Activated CD4-positive, alpha-beta memory T cell treated with anti-CD3 and anti-CD28 coated beads for 36 hours (primary cell): Measurements from ENCODE around the gene PNMA1. TPM values are rescaled to one million over a fixed set of nuclear protein-coding genes. Genes with fewer than 3 reads are reported as not detected.

Source experiments
- CTCF ChIA-PET: fragments of 350-600 bp; sonication (Branson Sonifier 250); formaldehyde crosslinking; loops from one replicate; lab custom pipeline; 2021; ENCODE audit warnings: antibody characterized with exemption, inconsistent platforms; lab: Charles Lee
- POLR2A ChIA-PET: fragments of 350-600 bp; sonication (Branson Sonifier 250); formaldehyde crosslinking; loops from one replicate; lab custom pipeline; 2021; ENCODE audit warnings: antibody characterized with exemption; lab: Charles Lee
- DNase-seq: peaks from one replicate; pipeline ENCODE4 v3.0.0-alpha.2; 2020
- H3K27ac Mint-ChIP-seq: one replicate; pipeline ENCODE4 v1.8.0; 2021; ENCODE audit warnings: mixed read lengths
- H3K27me3 Mint-ChIP-seq: one replicate; pipeline ENCODE4 v1.8.0; 2021; ENCODE audit warnings: mixed read lengths
- H3K36me3 Mint-ChIP-seq: one replicate; pipeline ENCODE4 v1.8.0; 2021; ENCODE audit warnings: mixed read lengths
- H3K4me1 Mint-ChIP-seq: one replicate; pipeline ENCODE4 v1.8.0; 2021; ENCODE audit warnings: low read depth, mixed read lengths
- H3K4me3 Mint-ChIP-seq: one replicate; pipeline ENCODE4 v1.8.0; 2021; ENCODE audit warnings: mild to moderate bottlenecking, mixed read lengths
- H3K9me3 Mint-ChIP-seq: one replicate; pipeline ENCODE4 v1.8.0; 2021; ENCODE audit warnings: mixed read lengths
- intact Hi-C: fragments of 100-400 bp; cut with micrococcal nuclease; formaldehyde crosslinking; loops from one replicate; pipeline ENCODE4 v1.15.1; 2023
- total RNA-seq, 2 experiments: library from RNA; stranded (reverse); gene quantifications; one replicate each; pipeline ENCODE4 v1.2.3, GENCODE V29; 2021

PNMA1 gene
- total RNA-seq, 2 experiments from 2014 or later, result 28.2 to 28.3 TPM

DNA sequence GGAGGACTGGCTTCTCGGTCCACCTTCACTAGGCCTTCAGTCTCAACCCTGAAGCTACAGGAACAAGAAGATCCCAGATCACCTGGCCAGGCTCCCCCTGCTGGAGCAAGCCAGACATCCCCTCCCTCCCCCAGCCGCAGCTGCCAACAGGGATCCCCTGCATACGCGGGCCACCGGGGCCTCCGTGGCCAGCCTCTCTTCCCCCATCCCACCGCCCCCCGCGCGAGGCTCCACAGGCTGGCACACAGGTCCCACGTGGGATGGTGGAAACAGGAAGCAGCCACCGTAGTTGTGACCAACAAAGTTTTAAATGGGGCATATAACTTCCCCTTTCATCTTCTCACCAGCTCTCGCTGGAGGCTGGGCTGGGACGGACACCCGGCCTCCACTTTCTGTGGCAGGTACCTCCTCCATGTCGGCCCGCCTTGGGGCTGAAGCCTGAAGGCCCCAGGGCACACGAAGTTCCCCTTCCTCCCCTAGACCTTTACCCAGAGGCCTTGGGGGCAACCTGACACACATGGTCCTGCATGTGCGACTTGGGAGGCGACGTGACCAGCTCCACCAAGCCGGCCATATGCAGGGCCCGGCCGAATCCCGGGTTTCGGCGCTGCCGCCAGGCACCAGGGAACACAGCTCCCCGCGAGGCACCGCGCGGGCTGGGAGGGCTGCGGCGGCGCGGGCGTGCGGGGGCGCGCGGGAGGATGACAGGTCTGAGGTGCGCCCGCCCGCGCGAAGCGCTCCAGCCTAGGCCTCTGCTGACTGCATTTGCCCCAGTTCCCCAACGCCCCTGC is 44.4 kb upstream of the PNMA1 start:
- no peaks in the 10 kb centered on the region for H3K9me3 Mint-ChIP-seq
- peak; percentile 87 for DNase-seq
- peaks cover 22% of the 10 kb centered on the region for H3K36me3 Mint-ChIP-seq
- H3K27me3 Mint-ChIP-seq, result no peaks in the 10 kb centered on the region
- peaks cover 77% of the 10 kb centered on the region for H3K4me1 Mint-ChIP-seq
- intact Hi-C loops, result loop anchor here (1.0 to 10.0 kb wide), 2 partner anchors 30 to 326 kb away; partner anchors contain the start of genes ALDH6A1 and LIN52
- peak overlapping the region; percentile 95 for H3K27ac Mint-ChIP-seq
- ChIA-PET POLR2A (interaction anchor here (0.7 to 11.0 kb wide), 15 partner anchors 9 to 191 kb away, joined by 3 to 211 read pairs (median 7); partner anchors contain the start of genes COQ6, FAM161B, PNMA1 and PTGR2), CTCF (interaction anchor here (0.8 to 4.1 kb wide), 27 partner anchors 9 to 128 kb away, joined by 3 to 56 read pairs (median 5); partner anchors contain the start of genes PTGR2 and ZNF410)
- H3K4me3 Mint-ChIP-seq, result peak overlapping the region; percentile 87

DNA sequence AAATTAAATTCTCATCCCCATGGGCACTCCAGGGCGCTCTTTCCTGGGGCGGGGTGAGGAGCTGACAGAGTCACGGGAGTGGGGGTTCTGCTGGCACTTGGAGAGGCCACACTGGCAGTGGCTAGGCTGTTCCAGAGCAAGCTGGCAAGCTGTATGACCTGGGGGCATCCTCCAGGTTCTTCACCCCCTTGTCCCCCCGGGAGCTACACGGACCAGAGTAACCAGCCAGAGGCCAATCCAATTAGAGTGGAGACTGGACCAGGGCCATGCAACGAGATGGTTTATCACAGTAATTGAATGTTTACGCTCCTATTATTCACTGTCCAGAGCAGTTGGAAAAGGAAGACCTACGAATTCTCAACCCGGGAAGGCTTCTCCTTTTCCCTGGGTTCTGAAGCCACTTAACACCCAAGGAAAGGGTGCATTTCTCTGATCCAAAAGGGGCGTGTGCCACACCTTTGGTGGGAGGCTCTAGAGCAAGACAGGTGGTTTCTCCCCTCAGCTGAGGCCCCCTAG is 43.8 kb upstream of the PNMA1 start:
- Mint-ChIP-seq H3K27ac (peak overlapping the region; percentile 95), H3K9me3 (no peaks in the 10 kb centered on the region), H3K4me1 (peaks cover 77% of the 10 kb centered on the region), H3K27me3 (no peaks in the 10 kb centered on the region), H3K4me3 (peak overlapping the region; percentile 87), H3K36me3 (peaks cover 22% of the 10 kb centered on the region)
- intact Hi-C loops, result loop anchor here (1.0 to 10.0 kb wide), 2 partner anchors 30 to 327 kb away; partner anchors contain the start of genes ALDH6A1 and LIN52
- DNase-seq, result no peak
- ChIA-PET CTCF (interaction anchor here (0.8 to 4.1 kb wide), 24 partner anchors 9 to 129 kb away, joined by 3 to 56 read pairs (median 5); partner anchors contain the start of genes PTGR2 and ZNF410), POLR2A (interaction anchor here (0.7 to 11.0 kb wide), 12 partner anchors 8 to 192 kb away, joined by 3 to 211 read pairs (median 12); partner anchors contain the start of genes COQ6, FAM161B, PTGR2 and ZNF410)

DNA sequence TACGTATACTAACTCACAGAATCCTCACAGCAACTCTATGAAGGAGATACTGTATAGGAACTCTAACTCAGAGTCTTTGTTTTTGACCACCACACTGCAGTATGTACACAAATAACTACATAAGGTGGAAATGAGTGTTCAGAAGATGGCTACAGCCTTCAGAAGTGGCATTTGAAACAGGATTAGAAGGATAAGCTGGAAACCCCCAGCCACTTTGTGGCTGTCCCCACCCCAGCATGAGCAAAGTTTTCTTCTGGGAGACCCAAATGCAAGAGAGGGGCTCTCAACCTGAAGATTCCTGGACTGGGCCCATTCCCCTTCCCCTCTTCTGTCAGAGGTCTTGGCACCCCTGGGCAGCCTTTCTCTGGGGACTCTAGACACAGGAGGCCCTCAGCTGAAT is 43.2 kb upstream of the PNMA1 start:
- Mint-ChIP-seq H3K4me1 (peaks cover 77% of the 10 kb centered on the region), H3K4me3 (peak overlapping the region; percentile 87), H3K27ac (peak overlapping the region; percentile 95), H3K27me3 (no peaks in the 10 kb centered on the region), H3K36me3 (peaks cover 25% of the 10 kb centered on the region), H3K9me3 (no peaks in the 10 kb centered on the region)
- intact Hi-C loops, result loop anchor here (10.0 kb wide), 1 partner anchor 327 kb away; the partner anchor contains the start of genes ALDH6A1 and LIN52
- ChIA-PET POLR2A (interaction anchor here (0.7 to 11.0 kb wide), 8 partner anchors 14 to 129 kb away, joined by 3 to 211 read pairs (median 15); partner anchors contain the start of genes PTGR2 and ZNF410), CTCF (interaction anchor here (1.3 to 4.1 kb wide), 12 partner anchors 8 to 129 kb away, joined by 3 to 56 read pairs (median 10); partner anchors contain the start of gene ZNF410)
- peak; percentile 57 for DNase-seq

DNA sequence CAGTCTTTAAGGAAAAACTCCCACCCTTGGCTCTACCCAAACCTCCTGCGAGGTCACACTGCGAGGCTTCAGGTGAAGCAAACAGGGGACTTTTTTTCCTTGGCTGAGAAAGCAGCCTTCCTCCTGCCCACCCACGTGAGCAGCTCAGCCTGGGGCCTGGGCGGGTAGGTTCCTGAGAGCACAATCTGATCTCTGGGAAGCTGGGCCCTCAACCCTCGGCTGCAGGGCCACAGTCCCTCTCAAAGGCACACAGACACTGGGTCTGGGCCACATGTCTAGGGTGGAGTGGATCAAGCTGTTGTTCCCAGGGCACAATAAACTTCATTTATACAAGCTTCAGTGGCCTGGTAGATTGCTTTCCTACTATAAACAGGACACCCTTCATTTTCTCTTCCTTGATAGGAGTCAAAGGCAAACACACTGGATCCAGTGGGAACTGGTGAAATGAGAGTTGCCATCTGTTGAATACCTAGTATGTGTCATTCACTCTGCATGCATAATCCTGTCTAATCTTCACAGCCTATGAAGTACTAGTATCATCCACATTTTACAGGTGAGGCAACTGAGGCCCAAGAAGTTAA is 41.3 kb upstream of the PNMA1 start:
- intact Hi-C loops, result loop anchor here (1.0 to 10.0 kb wide), 2 partner anchors 13 to 329 kb away; partner anchors contain the start of genes ALDH6A1 and LIN52
- Mint-ChIP-seq H3K27me3 (no peaks in the 10 kb centered on the region), H3K36me3 (peaks cover 30% of the 10 kb centered on the region), H3K4me3 (peak overlapping the region; percentile 87), H3K4me1 (peaks cover 77% of the 10 kb centered on the region), H3K27ac (peak overlapping the region; percentile 95), H3K9me3 (no peaks in the 10 kb centered on the region)
- DNase-seq, result no peak
- ChIA-PET POLR2A (interaction anchor here (1.1 to 11.0 kb wide), 6 partner anchors 13 to 264 kb away, joined by 3 to 211 read pairs (median 10); partner anchors contain the start of genes BBOF1, ENTPD5 and ZNF410), CTCF (interaction anchor here (0.8 to 6.4 kb wide), 12 partner anchors 10 to 132 kb away, joined by 3 to 54 read pairs (median 6); no protein-coding TSS in a partner anchor)

DNA sequence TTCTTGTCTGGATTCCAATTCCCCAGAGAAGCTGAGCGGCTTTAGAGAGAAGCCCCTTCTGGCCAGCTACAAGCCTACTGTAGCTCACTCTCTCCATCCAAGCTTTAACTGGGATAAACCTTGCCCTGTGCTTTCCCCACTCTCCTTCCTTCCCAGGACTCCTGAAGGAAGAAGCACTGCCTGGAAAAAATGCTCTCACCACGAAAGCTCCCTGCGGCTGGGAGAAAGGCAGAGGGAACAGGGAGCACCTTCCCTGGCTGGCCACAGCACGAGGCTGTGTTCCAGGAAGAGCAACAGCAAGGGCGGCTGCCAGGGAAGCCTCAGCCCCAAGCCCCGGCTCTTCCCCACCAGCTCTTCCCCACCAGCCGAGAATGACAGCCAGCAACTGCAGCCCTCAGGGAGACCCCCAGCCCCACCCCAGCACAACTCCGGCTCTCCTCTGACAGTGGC is 40.8 kb upstream of the PNMA1 start:
- peak overlapping the region; percentile 87 for H3K4me3 Mint-ChIP-seq
- peaks cover 79% of the 10 kb centered on the region for H3K4me1 Mint-ChIP-seq
- H3K9me3 Mint-ChIP-seq, result no peaks in the 10 kb centered on the region
- no peak for DNase-seq
- ChIA-PET CTCF (interaction anchor here (0.8 to 6.4 kb wide), 11 partner anchors 10 to 133 kb away, joined by 3 to 54 read pairs (median 5); no protein-coding TSS in a partner anchor), POLR2A (interaction anchor here (1.1 to 11.0 kb wide), 6 partner anchors 12 to 264 kb away, joined by 3 to 211 read pairs (median 10); partner anchors contain the start of genes BBOF1, ENTPD5 and ZNF410)
- intact Hi-C loops, result loop anchor here (1.0 to 10.0 kb wide), 4 partner anchors 7 to 330 kb away; partner anchors contain the start of genes ALDH6A1 and LIN52
- peak overlapping the region; percentile 95 for H3K27ac Mint-ChIP-seq
- no peaks in the 10 kb centered on the region for H3K27me3 Mint-ChIP-seq
- peaks cover 28% of the 10 kb centered on the region for H3K36me3 Mint-ChIP-seq

DNA sequence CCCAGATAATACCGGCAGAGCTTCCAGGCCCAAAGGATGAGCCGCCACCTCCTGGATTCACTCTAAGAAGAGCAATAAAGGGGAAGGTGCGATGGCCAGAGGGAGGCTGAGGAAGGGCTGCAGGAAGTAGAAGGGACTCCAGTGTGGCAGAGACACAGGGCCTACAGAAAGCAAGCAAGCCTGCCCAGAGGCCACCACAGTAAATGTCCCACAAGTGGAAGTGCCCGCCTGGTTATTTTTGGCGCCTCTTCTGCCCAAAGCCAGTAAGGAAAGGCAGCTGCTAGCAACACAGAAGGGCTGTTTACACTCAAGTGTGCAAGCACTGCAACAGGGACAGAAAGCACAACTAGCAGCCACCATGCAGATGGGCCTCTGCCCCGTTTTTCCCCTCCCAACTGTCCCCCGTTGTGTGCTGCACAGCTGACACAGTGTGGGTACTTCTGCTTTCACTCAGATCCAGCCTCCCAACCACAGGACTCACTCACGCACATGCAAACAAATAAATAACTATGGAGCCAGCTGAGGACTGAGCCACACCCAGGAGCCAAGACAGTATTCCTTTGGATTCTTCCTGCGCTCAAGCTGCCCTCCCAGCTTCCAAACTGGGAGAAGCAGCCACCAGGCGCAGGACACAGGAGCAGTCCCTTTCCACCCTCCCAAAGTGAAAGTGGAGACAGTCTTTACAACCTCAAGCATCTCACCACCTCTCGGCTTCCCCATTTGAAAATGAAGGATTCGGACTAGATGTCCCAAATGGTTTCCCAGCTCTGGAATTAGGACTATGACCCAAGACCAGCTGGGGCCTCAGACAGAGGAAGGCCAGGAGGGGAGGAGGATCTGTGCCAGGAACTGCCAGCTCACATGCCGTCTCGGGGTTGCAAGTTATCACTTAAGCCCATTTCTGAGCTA is 40.0 kb upstream of the PNMA1 start:
- no peaks in the 10 kb centered on the region for H3K27me3 Mint-ChIP-seq
- H3K4me3 Mint-ChIP-seq, result peak overlapping the region; percentile 87
- peak overlapping the region; percentile 95 for H3K27ac Mint-ChIP-seq
- DNase-seq, result peak; percentile 84
- peaks cover 86% of the 10 kb centered on the region for H3K4me1 Mint-ChIP-seq
- CTCF ChIA-PET, result interaction anchor here (1.1 to 6.4 kb wide), 13 partner anchors 10 to 72 kb away, joined by 3 to 54 read pairs (median 5); no protein-coding TSS in a partner anchor
- intact Hi-C loops, result loop anchor here (1.0 to 10.0 kb wide), 3 partner anchors 8 to 331 kb away; partner anchors contain the start of genes ALDH6A1 and LIN52
- peaks cover 27% of the 10 kb centered on the region for H3K36me3 Mint-ChIP-seq
- H3K9me3 Mint-ChIP-seq, result no peaks in the 10 kb centered on the region
- POLR2A ChIA-PET, result interaction anchor here (1.4 to 11.0 kb wide), 7 partner anchors 8 to 133 kb away, joined by 3 to 211 read pairs (median 10); partner anchors contain the start of gene ZNF410

DNA sequence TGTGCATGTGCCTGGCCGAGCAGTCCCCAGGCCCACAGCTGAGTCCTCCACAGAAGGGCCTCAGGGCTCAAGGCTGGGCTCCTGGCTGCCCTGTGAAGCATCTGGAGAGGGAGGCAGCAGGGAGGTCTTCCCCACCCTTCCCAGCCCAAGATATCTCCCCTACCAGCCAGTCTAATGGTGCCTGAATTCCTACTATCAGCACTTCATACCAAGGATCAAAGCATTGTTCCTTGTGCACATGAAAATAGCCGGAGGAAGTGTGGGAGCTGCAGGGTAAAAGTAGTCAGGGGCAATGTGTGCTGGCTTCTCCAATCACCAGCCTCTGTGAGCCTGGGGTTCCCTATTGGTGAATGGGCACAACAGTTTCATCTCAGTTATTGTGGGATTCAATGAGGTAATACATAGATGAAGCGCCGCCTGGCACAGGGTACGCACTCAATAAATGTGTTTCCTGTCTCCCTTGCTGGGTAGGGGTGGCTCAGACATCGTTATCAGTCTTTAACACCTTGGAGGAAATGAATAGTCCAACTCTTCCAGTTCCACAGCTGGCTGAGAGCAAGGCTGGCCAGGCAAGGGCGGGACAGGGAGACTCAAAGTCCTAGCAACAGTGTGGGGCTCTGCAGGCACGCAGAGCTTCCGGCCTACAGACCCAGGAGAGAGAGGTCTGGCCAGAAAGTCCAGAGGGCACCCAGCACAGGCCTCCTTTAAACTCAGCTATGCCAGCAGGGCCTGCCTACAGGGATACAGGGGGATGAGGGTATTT is 39.1 kb upstream of the PNMA1 start:
- CTCF ChIA-PET, result interaction anchor here (0.6 to 6.4 kb wide), 16 partner anchors 9 to 135 kb away, joined by 3 to 54 read pairs (median 4); no protein-coding TSS in a partner anchor
- Mint-ChIP-seq H3K4me3 (peak overlapping the region; percentile 87), H3K36me3 (peaks cover 24% of the 10 kb centered on the region), H3K4me1 (peaks cover 94% of the 10 kb centered on the region), H3K27me3 (no peaks in the 10 kb centered on the region), H3K9me3 (no peaks in the 10 kb centered on the region), H3K27ac (peak overlapping the region; percentile 95)
- POLR2A ChIA-PET, result interaction anchor here (1.4 to 11.0 kb wide), 5 partner anchors 9 to 133 kb away, joined by 4 to 211 read pairs (median 10); partner anchors contain the start of gene ZNF410
- peak; percentile 70 for DNase-seq
- intact Hi-C loops, result loop anchor here (5.0 to 10.0 kb wide), 2 partner anchors 34 to 331 kb away; partner anchors contain the start of genes ALDH6A1 and LIN52

DNA sequence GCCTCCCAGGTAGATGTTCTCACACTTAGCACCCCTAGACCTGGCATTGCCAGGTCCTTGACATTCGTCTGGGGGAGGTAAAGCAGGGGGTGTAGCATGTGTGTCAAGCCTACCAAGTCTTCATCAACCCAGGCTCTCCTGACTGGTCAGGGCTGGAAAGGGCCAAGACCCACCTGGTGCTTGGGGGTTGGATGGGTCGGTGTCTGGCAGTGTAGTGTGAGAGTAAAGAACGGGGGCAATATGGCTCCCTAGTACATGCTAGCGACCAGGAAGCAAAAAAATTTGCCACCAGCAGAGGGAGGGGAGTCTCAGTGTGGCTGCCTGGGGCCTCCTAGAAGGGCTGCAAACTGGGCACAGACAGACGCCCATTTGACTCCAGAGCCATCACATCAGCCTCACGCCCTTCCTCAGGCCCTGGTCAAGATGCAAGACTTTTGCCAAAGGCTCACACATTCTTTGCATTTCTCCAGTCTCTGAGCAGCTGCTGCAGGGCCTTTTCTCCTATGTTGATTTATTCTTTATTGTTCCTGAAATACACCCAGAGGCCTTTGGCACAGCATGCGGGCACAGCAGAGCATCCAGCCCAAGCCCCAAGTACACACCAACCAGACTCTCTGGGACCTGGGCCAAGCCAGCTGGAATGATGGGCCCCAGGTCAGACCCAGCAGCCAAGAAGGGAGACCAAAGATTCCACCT is 38.3 kb upstream of the PNMA1 start:
- Mint-ChIP-seq H3K36me3 (peaks cover 16% of the 10 kb centered on the region), H3K4me1 (peaks cover 95% of the 10 kb centered on the region), H3K27me3 (no peaks in the 10 kb centered on the region), H3K27ac (peak overlapping the region; percentile 95), H3K9me3 (no peaks in the 10 kb centered on the region), H3K4me3 (peak overlapping the region; percentile 48)
- peak; percentile 50 for DNase-seq
- intact Hi-C loops, result loop anchor here (5.0 to 10.0 kb wide), 2 partner anchors 35 to 332 kb away; partner anchors contain the start of genes ALDH6A1 and LIN52
- POLR2A ChIA-PET, result interaction anchor here (1.5 to 11.0 kb wide), 4 partner anchors 10 to 34 kb away, joined by 4 to 211 read pairs (median 30); no protein-coding TSS in a partner anchor
- CTCF ChIA-PET, result interaction anchor here (0.6 to 6.4 kb wide), 13 partner anchors 8 to 135 kb away, joined by 3 to 54 read pairs (median 3); no protein-coding TSS in a partner anchor
